Stomach (tissue), 9 donors: Measurements from ENCODE around the gene KIRREL1. TPM values are rescaled to one million over a fixed set of nuclear protein-coding genes. Genes with fewer than 3 reads are reported as not detected.

Experiments
- DNase-seq, 2 donors: peaks; one replicate each; pipeline versions ENCODE4 v3.0.0 to v3.0.0-alpha.2; 2013 to 2019
- H3K27ac ChIP-seq, 5 donors: fragments of 200-600 bp in 4 of 5; sonication (generic) in 4 of 5; one replicate each; pipeline ENCODE4 v1.5.1; 2013 to 2019; ENCODE audit warnings: mild to moderate bottlenecking in 1 of 5, moderate library complexity in 1 of 5
- H3K27me3 ChIP-seq, 3 donors: fragments of 200-600 bp; sonication (generic); one replicate each; pipeline ENCODE4 v1.5.1; 2017 to 2019; ENCODE audit warnings: mixed run types in 1 of 3
- H3K36me3 ChIP-seq, 4 donors: fragments of 200-600 bp; sonication (generic); 1 replicate in 3 of 4; 2 replicates in 1 of 4; pipeline ENCODE4 v1.5.1; 2016 to 2019
- H3K4me1 ChIP-seq, 4 donors: fragments of 200-600 bp; sonication (generic); one replicate each; pipeline ENCODE4 v1.5.1; 2016 to 2019
- H3K4me3 ChIP-seq, 4 donors: fragments of 200-600 bp; sonication (generic) in 3 of 4; one replicate each; pipeline ENCODE4 v1.5.1; 2016 to 2019; ENCODE audit warnings: mild to moderate bottlenecking in 1 of 4
- H3K9me3 ChIP-seq, 4 donors: fragments of 200-600 bp; sonication (generic); one replicate each; pipeline ENCODE4 v1.5.1; 2016 to 2019
- EP300 ChIP-seq: sonication (generic); formaldehyde crosslinking; IDR thresholded peaks from one replicate; pipeline ENCODE4 v1.6.1; 2017; ENCODE audit warnings: antibody characterized with exemption
- POLR2A ChIP-seq, 4 donors: fragments of 450-650 bp; IDR thresholded peaks; one replicate each; pipeline ENCODE4 v1.6.1; 2016; ENCODE audit warnings: antibody characterized with exemption in 4 of 4, control low read depth in 2 of 4, mild to moderate bottlenecking in 1 of 4, moderate library complexity in 1 of 4
- POLR2AphosphoS5 ChIP-seq, 3 donors: sonication (generic); formaldehyde crosslinking; IDR thresholded peaks; one replicate each; pipeline ENCODE4 v1.6.1; 2016; ENCODE audit warnings: antibody characterized with exemption in 3 of 3
- WGBS, 5 donors: extraction: QIAGEN DNeasy Blood & Tissue Kit in 3 of 5; methylation state at CpG; one replicate each; pipeline versions ENCODE4 v1.1.5 to v1.1.7; 2013 to 2018; 5-methylcytosine and 5-hydroxymethylcytosine counted together
- intact Hi-C: fragments of 100-400 bp; cut with DNase I; formaldehyde crosslinking; loops from one replicate; pipeline ENCODE4 v1.15.1; 2023; ENCODE audit warnings: low total_unique reads
- polyA plus RNA-seq, 3 donors: library from polyadenylated mRNA; stranded (reverse); fragments of 200-250 nt; gene quantifications; one replicate each; pipeline ENCODE4 v1.2.3, GENCODE V29; 2013
- total RNA-seq, 5 donors: library from RNA; depleted of rRNA; stranded (reverse); fragments of >200 nt; gene quantifications; one replicate each; pipeline versions ENCODE4 v1.1.0 to v1.2.3, GENCODE V29; 2014 to 2016
- TF ChIP-seq, protein P1 (sequence below), 7 experiments: fragments of 450-650 bp in 4 of 7; fragments of 200-600 bp in 3 of 7; sonication (generic) in 3 of 7; IDR thresholded peaks; one replicate each; pipeline ENCODE4 v1.5.1; 2016 to 2019; ENCODE audit warnings: antibody characterized with exemption in 7 of 7, control low read depth in 2 of 7, mild to moderate bottlenecking in 1 of 7
- donor health status: healthy with polysubstance abuse.
- donor health status: Bipolar disorder and iron deficiency.
- donor health status: healthy.

The KIRREL1 gene
- total and polyA plus RNA-seq, 8 donors, result 2.8 to 27.9 (median 4.2) TPM

GRCh38 chr1:158113759-158114127 lies 120.3 kb downstream of the KIRREL1 start:
- Histone ChIP-seq H3K36me3 (no peaks in the 10 kb centered on the region), H3K27me3 (peaks cover 0 to 59% (median 37%) of the 10 kb centered on the region in 3 donors), H3K27ac (no peak overlapping the region), H3K4me3 (peak overlapping the region; percentile 35 to 55 (median 51)), H3K4me1 (peaks cover 8 to 26% (median 18%) of the 10 kb centered on the region in 4 donors), H3K9me3 (no peaks in the 10 kb centered on the region)
- no peak for DNase-seq
- WGBS, 5 donors, result 35 to 44% (median 37%) methylated on average over 7 to 8 of the region's 8 CpGs
- TF ChIP-seq EP300 (no peak), POLR2A (IDR thresholded peaks at IDR 0.05) (no peak), POLR2AphosphoS5 (IDR thresholded peaks at IDR 0.05) (no peak)
- TF ChIP-seq, protein P1, sequence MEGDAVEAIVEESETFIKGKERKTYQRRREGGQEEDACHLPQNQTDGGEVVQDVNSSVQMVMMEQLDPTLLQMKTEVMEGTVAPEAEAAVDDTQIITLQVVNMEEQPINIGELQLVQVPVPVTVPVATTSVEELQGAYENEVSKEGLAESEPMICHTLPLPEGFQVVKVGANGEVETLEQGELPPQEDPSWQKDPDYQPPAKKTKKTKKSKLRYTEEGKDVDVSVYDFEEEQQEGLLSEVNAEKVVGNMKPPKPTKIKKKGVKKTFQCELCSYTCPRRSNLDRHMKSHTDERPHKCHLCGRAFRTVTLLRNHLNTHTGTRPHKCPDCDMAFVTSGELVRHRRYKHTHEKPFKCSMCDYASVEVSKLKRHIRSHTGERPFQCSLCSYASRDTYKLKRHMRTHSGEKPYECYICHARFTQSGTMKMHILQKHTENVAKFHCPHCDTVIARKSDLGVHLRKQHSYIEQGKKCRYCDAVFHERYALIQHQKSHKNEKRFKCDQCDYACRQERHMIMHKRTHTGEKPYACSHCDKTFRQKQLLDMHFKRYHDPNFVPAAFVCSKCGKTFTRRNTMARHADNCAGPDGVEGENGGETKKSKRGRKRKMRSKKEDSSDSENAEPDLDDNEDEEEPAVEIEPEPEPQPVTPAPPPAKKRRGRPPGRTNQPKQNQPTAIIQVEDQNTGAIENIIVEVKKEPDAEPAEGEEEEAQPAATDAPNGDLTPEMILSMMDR (IDR thresholded peaks at IDR 0.05), result no peak
- intact Hi-C loops, result loop anchor here (10.0 kb wide), 1 partner anchor 119 kb away; the partner anchor contains the start of gene KIRREL1

DNA sequence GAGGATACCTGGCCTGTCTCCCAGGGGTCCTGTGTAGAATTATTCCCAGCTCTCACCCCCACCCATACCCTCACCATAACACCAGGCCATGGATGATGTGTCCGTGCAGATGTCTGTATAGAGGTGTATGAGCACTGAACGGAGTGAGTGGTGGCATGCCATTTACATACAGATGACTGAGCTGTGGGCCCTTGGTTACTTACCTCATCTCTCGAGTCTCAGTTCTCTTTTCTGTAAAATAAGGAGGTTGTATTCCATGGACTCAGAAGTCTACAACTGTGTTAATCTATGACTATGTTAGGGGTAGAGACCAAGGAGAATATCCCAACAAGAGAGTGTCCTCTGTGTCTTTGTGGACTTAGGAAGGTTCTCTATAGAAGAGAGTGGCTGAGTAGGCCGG lies 121.7 kb downstream of the KIRREL1 start:
- WGBS, 5 donors, result 86 to 95% (median 90%) methylated on average over 4 of the region's 4 CpGs
- Histone ChIP-seq H3K4me1 (peaks cover 8 to 26% (median 18%) of the 10 kb centered on the region in 4 donors), H3K4me3 (no peak overlapping the region), H3K9me3 (no peaks in the 10 kb centered on the region), H3K36me3 (no peaks in the 10 kb centered on the region), H3K27me3 (peaks cover 0 to 59% (median 43%) of the 10 kb centered on the region in 3 donors), H3K27ac (no peak overlapping the region)
- DNase-seq, result no peak
- intact Hi-C loops, result loop anchor here (10.0 kb wide), 1 partner anchor 120 kb away; the partner anchor contains the start of gene KIRREL1
- TF ChIP-seq POLR2AphosphoS5 (IDR thresholded peaks at IDR 0.05) (no peak), EP300 (no peak), POLR2A (IDR thresholded peaks at IDR 0.05) (no peak)
- TF ChIP-seq, protein P1 (IDR thresholded peaks at IDR 0.05), result no peak

- H3K27me3 ChIP-seq, result peaks cover 0 to 56% (median 44%) of the 10 kb centered on the region in 3 donors
- H3K9me3 ChIP-seq, result no peaks in the 10 kb centered on the region
- 64 to 79% (median 75%) methylated on average over 10 of the region's 10 CpGs for WGBS, 5 donors
- intact Hi-C loops, result loop anchor here (10.0 kb wide), 1 partner anchor 122 kb away; the partner anchor contains the start of gene KIRREL1
- H3K27ac ChIP-seq, result no peak overlapping the region
- no peak for DNase-seq
- no peak overlapping the region for H3K4me3 ChIP-seq
- no peak for TF ChIP-seq POLR2AphosphoS5 (IDR thresholded peaks at IDR 0.05)
- H3K36me3 ChIP-seq, result no peaks in the 10 kb centered on the region
- H3K4me1 ChIP-seq, result peaks cover 8 to 26% (median 18%) of the 10 kb centered on the region in 4 donors
Measured at GRCh38 chr1:158116311-158117167, 123.1 kb downstream of the KIRREL1 start.

DNA sequence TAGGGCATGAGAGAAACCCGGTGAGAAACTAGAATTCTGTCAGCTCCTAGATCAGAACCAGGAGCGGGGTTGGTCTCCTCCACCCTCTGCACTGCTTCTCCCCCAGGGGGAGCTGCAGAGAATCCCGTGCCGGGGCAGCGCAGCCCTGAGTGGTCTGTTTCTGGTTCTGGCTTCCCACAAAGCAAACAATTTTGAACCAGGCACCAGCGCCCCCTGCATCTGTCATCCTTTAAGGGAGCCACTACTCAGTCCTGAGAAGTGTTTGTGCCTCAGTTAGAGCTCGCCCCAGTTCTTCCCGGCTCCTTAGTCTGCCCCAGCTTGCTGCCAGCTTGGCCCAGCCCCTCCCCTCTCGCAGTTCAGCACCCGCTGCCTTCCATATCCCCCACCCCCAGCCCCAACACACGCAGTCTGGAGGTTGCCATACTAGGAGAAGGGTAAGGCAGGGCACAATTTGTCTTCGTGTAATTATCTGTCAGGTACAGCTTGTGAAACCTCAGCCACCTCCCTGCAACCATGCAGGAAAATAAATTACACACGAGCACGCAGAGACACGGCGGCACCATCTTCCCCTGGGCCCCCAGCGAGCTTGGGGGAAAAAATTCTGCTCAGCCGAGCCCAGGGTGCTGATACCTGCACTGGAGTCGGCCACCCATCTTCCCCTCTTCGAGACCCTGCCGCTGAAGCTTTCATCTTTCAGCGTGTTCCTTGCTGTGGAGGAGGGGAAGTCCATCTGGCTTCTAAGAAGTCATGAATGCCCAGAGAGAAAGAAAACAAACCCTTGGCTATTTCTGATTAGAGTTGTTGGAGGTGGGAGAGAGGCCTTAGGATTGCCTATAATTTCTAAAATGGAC lies 124.6 kb downstream of the KIRREL1 start:
- WGBS, 5 donors, result 5 to 9% (median 6%) methylated on average over 12 to 22 of the region's 22 CpGs
- intact Hi-C loops, result loop anchor here (10.0 kb wide), 1 partner anchor 123 kb away; the partner anchor contains the start of gene KIRREL1
- TF ChIP-seq, protein P1 (IDR thresholded peaks at IDR 0.05), result peak in 3 of 7 experiments; percentile 22 to 64 (median 30)
- TF ChIP-seq POLR2A (IDR thresholded peaks at IDR 0.05) (no peak), POLR2AphosphoS5 (IDR thresholded peaks at IDR 0.05) (no peak), EP300 (no peak)
- peak; percentile 35 to 62 for DNase-seq
- Histone ChIP-seq H3K27ac (peak overlapping the region in 1 of 5 donors; percentile 18), H3K4me3 (peak overlapping the region; percentile 21 to 36 (median 26)), H3K36me3 (no peaks in the 10 kb centered on the region), H3K9me3 (no peaks in the 10 kb centered on the region), H3K27me3 (peaks cover 0 to 48% (median 34%) of the 10 kb centered on the region in 3 donors), H3K4me1 (peaks cover 8 to 22% (median 17%) of the 10 kb centered on the region in 4 donors)
